GM12878 (cell line): Measurements from ENCODE around the gene TBL1XR1. TPM values are rescaled to one million over a fixed set of nuclear protein-coding genes. Genes with fewer than 3 reads are reported as not detected.

Experiments
- ATAC-seq: fragments of 200-7000 bp; cut with Tn5 transposase; 3 replicates; pipeline ENCODE4 v1.9.1; 2020; ENCODE audit warnings: mild to moderate bottlenecking, moderate library complexity
- BruUV-seq: library from RNA; stranded (reverse); fragments of 400-500 nt; replicated peaks from 2 replicates; lab custom pipeline; 2021; lab: Mats Ljungman, UMichigan
- CTCF ChIA-PET: fragments of 300-600 bp; sonication (Branson Sonifier 250); formaldehyde crosslinking; extraction: SDS; loops from one replicate; lab custom pipeline; 2021; ENCODE audit warnings: inconsistent platforms; lab: Yijun Ruan, JAX
- POLR2A ChIA-PET: fragments of 350-600 bp; formaldehyde crosslinking; extraction: SDS; loops from one replicate; lab custom pipeline; 2021; ENCODE audit warnings: inconsistent platforms; lab: Charles Lee
- RAD21 ChIA-PET: fragments of 300-600 bp; sonication (Branson Sonifier 250); formaldehyde crosslinking; loops from one replicate; lab custom pipeline; 2023; ENCODE audit warnings: antibody characterized with exemption; ENCODE audit not compliant: unreplicated experiment; lab: Charles Lee
- SMC1A ChIA-PET: fragments of 300-600 bp; sonication (Branson Sonifier 250); formaldehyde crosslinking; loops from one replicate; lab custom pipeline; 2023; ENCODE audit not compliant: unreplicated experiment, uncharacterized antibody; lab: Charles Lee
- DNase-seq: peaks from one replicate; pipeline ENCODE4 v3.0.0-alpha.2; 2011; ENCODE audit warnings: low read depth, low spot score
- FAIRE-seq: peaks from 3 replicates; lab custom pipeline; 2011; peaks lifted over from hg19 to GRCh38; lab: Jason Lieb, UNC
- H2AFZ ChIP-seq: 2 replicates; pipeline ENCODE4 v1.6.0; 2011; ENCODE audit warnings: low read depth, low read length, control low read depth; ENCODE audit not compliant: control insufficient read depth
- H3K27ac ChIP-seq: 2 replicates; pipeline ENCODE4 v1.5.1; 2011; ENCODE audit warnings: control low read depth; ENCODE audit not compliant: control insufficient read depth, insufficient read depth
- H3K27me3 ChIP-seq, 2 experiments: replicated peaks in 1 of 2; 2 replicates each; pipeline versions ENCODE4 v1.6.0 to v1.6.1; 2011; ENCODE audit warnings: low read length in 1 of 2; ENCODE audit not compliant: control insufficient read depth in 2 of 2, insufficient read depth in 2 of 2
- H3K36me3 ChIP-seq, 2 experiments: 2 replicates each; pipeline ENCODE4 v1.5.1; 2011; ENCODE audit warnings: low read length in 1 of 2; ENCODE audit not compliant: control insufficient read depth in 2 of 2, insufficient read depth in 2 of 2
- H3K4me1 ChIP-seq: 2 replicates; pipeline ENCODE4 v1.6.1; 2011; ENCODE audit warnings: mild to moderate bottlenecking, low read length, moderate library complexity, mixed read lengths; ENCODE audit not compliant: control insufficient read depth, insufficient read depth
- H3K4me2 ChIP-seq: 2 replicates; pipeline ENCODE4 v1.6.0; 2011; ENCODE audit warnings: control low read depth; ENCODE audit not compliant: control insufficient read depth, insufficient read depth
- H3K4me3 ChIP-seq: fragments of 200-600 bp; sonication (generic); 2 replicates; pipeline ENCODE4 v1.5.1; 2016
- H3K79me2 ChIP-seq: 2 replicates; pipeline ENCODE4 v1.6.0; 2011; ENCODE audit warnings: low read length; ENCODE audit not compliant: control insufficient read depth, insufficient read depth
- H3K9ac ChIP-seq: 2 replicates; pipeline ENCODE4 v1.8.0; 2011; ENCODE audit warnings: low read length, control low read depth, mixed read lengths; ENCODE audit not compliant: control insufficient read depth, insufficient read depth
- H3K9me3 ChIP-seq: replicated peaks from 3 replicates; pipeline ENCODE4 v1.5.1; 2011; ENCODE audit warnings: mild to moderate bottlenecking, low read length; ENCODE audit not compliant: control insufficient read depth, insufficient read depth
- H4K20me1 ChIP-seq: 2 replicates; pipeline ENCODE4 v1.6.0; 2011; ENCODE audit not compliant: control insufficient read depth, insufficient read depth
- CHD1 ChIP-seq: IDR thresholded peaks from 2 replicates; pipeline ENCODE4 v1.6.1; 2012; ENCODE audit warnings: low read depth, low read length, improper control_type of control experiment
- CUX1 ChIP-seq: IDR thresholded peaks from 2 replicates; pipeline ENCODE4 v1.6.1; 2012; ENCODE audit warnings: improper control_type of control experiment, low read depth, low read length; ENCODE audit not compliant: insufficient replicate concordance
- PAX8 ChIP-seq: fragments of 450-650 bp; IDR thresholded peaks from 2 replicates; pipeline ENCODE4 v1.6.1; 2017; ENCODE audit warnings: mild to moderate bottlenecking, moderate library complexity
- PRDM15 ChIP-seq: fragments of 450-650 bp; formaldehyde crosslinking; IDR thresholded peaks from 2 replicates; pipeline ENCODE4 v1.4.0; 2020; ENCODE audit warnings: mild to moderate bottlenecking, moderate library complexity
- RAD51 ChIP-seq: fragments of 450-650 bp; IDR thresholded peaks from 2 replicates; pipeline ENCODE4 v1.6.1; 2016; ENCODE audit warnings: moderate library complexity, mild to moderate bottlenecking, inconsistent platforms
- RBBP5 ChIP-seq: fragments of 200-600 bp; sonication (generic); conservative IDR thresholded peaks from 2 replicates; pipeline ENCODE4 v1.6.1; 2016
- RELA ChIP-seq: fragments of 450-650 bp; IDR thresholded peaks from 2 replicates; pipeline ENCODE4 v1.8.0; 2014; ENCODE audit warnings: borderline replicate concordance; ENCODE audit not compliant: partially characterized antibody
- RUNX3 ChIP-seq: IDR thresholded peaks from 2 replicates; pipeline ENCODE4 v1.6.1; 2012; ENCODE audit warnings: low read length, inconsistent platforms
- TCF12 ChIP-seq: IDR thresholded peaks from 2 replicates; pipeline ENCODE4 v1.6.1; 2011; ENCODE audit warnings: low read depth, mild to moderate bottlenecking, low read length
- ZNF217 ChIP-seq: fragments of 450-650 bp; IDR thresholded peaks from 2 replicates; pipeline ENCODE4 v1.6.1; 2017; ENCODE audit warnings: antibody characterized with exemption, mild to moderate bottlenecking
- WGBS: methylation state at CpG from one replicate; pipeline ENCODE4 v1.1.6; 2016; ENCODE audit warnings: low lambda C conversion rate; ENCODE audit not compliant: insufficient replicate concordance, insufficient coverage; ENCODE audit errors: missing lambda C conversion rate; 5-methylcytosine and 5-hydroxymethylcytosine counted together
- in situ Hi-C: fragments of 300-500 bp; cut with MboI; formaldehyde crosslinking; loops from 9 replicates; pipeline ENCODE4 v1.14.3; 2018; ENCODE audit warnings: mixed read lengths
- intact Hi-C: fragments of 100-400 bp; cut with micrococcal nuclease; formaldehyde crosslinking; loops from one replicate; pipeline ENCODE4 v1.14.2; 2022; ENCODE audit not compliant: unreplicated experiment
- polyA plus RNA-seq, 11 experiments: library from polyadenylated mRNA; depleted of rRNA in 4 of 11; unstranded in 6 of 11; stranded (reverse) in 5 of 11; fragments of >200 nt; fragmentation: Nextera tagmentation in 4 of 11; fragmentation: Illumina TruSeq in 1 of 11; extraction: Ambion mirVana in 4 of 11; extraction: Trizol in 1 of 11; gene quantifications; 1 replicate in 1 of 11; 2 replicates in 10 of 11; pipeline versions ENCODE4 v1.2.1 to v1.2.3, GENCODE V29; 2011 to 2016; ENCODE audit warnings: inconsistent platforms in 2 of 11, missing spikeins in 2 of 11, low read depth in 1 of 11
- total RNA-seq, 4 experiments: library from RNA; depleted of rRNA in 3 of 4; stranded (reverse); fragments of >200 nt in 3 of 4; fragmentation: Illumina TruSeq in 1 of 4; extraction: Trizol in 1 of 4; gene quantifications; 2 replicates each; pipeline versions ENCODE4 v1.2.1 to v1.2.3, GENCODE V29; 2013 to 2021

The TBL1XR1 gene
- total and polyA plus RNA-seq, 10 of the 15 experiments (the other 5 are each of a cell fraction or from before 2014, with no cell fraction given), result 13.0 to 115 (median 60.4) TPM

DNA sequence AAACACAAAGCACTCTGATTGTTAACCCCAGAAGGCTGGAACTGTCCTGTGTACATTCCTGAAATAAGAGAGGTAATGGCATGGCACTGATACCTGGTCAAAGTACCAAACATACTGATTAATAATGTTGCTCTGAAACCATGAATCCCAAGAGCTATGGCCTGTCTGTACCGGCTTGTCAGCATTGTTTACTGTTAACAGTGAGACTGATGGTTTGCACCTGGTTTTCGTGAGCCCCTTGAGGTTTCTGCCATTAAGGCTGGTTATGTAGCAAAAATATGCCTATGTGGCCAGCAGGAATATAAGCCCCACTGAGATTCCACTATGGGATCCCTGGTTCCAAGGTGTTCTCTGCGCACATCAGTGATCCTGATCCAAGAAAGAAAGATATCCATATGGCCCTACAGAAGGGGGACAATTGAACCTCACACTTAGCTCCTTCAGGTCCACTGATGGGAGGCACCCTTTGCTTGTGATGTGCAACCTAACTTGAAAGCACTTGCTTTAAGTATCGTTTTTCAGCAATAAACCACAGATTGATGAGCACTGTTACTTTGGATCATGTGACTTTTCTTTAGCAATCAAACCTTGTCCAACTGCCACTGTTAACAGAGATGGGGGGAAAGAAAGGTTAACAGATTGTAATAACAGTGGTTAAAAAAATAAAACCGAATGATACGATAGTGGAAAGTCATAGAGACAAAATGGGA is 65.2 kb downstream of the TBL1XR1 start:
- 90% methylated on average over 6 of the region's 6 CpGs for WGBS
- peak; percentile 69 for ATAC-seq
- Histone ChIP-seq H3K9ac (no peak overlapping the region), H3K4me3 (no peak overlapping the region), H3K4me2 (peak overlapping the region; percentile 41), H2AFZ (no peak overlapping the region), H3K4me1 (0 out of 2 replicates have a peak, but pooled peaks cover 3% of the 10 kb centered on the region), H3K36me3 (peaks cover 0 to 12% of the 10 kb centered on the region in 2 experiments; a peak in 1 of 4 replicates), H3K9me3 (no peaks in the 10 kb centered on the region; the same call in 2 of the 3 replicates)
- RAD21 ChIA-PET, result interaction anchor here (0.7 to 1.9 kb wide), 2 partner anchors 13 to 53 kb away, joined by 4 to 7 read pairs; no protein-coding TSS in a partner anchor
- POLR2A ChIA-PET, result interaction anchor here (0.6 kb wide), 1 partner anchor 610 kb away, joined by 3 read pairs; no protein-coding TSS in a partner anchor
- no peak for DNase-seq
- no peak for FAIRE-seq
- CTCF ChIA-PET, result no interaction called here
- TF ChIP-seq RBBP5, result no peak
- TF ChIP-seq CUX1, result peak; percentile 26
- no peak for TF ChIP-seq RELA
- TF ChIP-seq PAX8, result no peak
- no peak for TF ChIP-seq ZNF217
- 0 out of 2 replicates have a peak, but pooled peaks have one; percentile 28 for TF ChIP-seq TCF12
- peak; percentile 41; the same call in 1 of the 2 replicates for TF ChIP-seq RAD51
- no peak for TF ChIP-seq CHD1
- peak; percentile 31 for TF ChIP-seq RUNX3
- TF ChIP-seq PRDM15 (CRISPR knock-in tag), result no peak
- TF ChIP-seq, all 136 proteins: peak for 4
- BruUV-seq, result TSS peak; percentile 12
- in situ Hi-C loops (no loop called here), intact Hi-C loops (no loop called here)
- Histone ChIP-seq H3K79me2 (peaks cover 56% of the 10 kb centered on the region), H3K27me3 (no peaks in the 10 kb centered on the region), H3K27ac (no peak overlapping the region), H4K20me1 (no peaks in the 10 kb centered on the region)
- SMC1A ChIA-PET, result interaction anchor here (0.8 to 1.3 kb wide), 3 partner anchors 9 to 13 kb away, joined by 3 to 5 read pairs (median 5); no protein-coding TSS in a partner anchor
